Fibroblast of gingiva (primary cell): Measurements from ENCODE around the gene CACNA1D.
A peak's percentile ranks its signal among the peaks of the same experiment; 100 is the strongest.

ENCODE experiments used
- DNase-seq: peaks from one replicate; pipeline ENCODE4 v3.0.0-alpha.2; 2011; ENCODE audit warnings: low read depth

CACNA1D gene

GRCh38 chr3:53750253-53751210 is 256.1 kb downstream of the CACNA1D start:
- no peak for DNase-seq

GRCh38 chr3:53753518-53754183 is 259.2 kb downstream of the CACNA1D start:
- DNase-seq = no peak

- no peak for DNase-seq
Observed at GRCh38 chr3:53754325-53754724, 259.9 kb downstream of the CACNA1D start.

- no peak for DNase-seq
Observed at GRCh38 chr3:53758846-53759245, 264.4 kb downstream of the CACNA1D start.

- DNase-seq = no peak
Observed at GRCh38 chr3:53763353-53763752, 268.9 kb downstream of the CACNA1D start.

- DNase-seq = no peak
Observed at GRCh38 chr3:53764026-53764775, 269.8 kb downstream of the CACNA1D start.

- DNase-seq = no peak
Observed at GRCh38 chr3:53765753-53766152, 271.3 kb downstream of the CACNA1D start.

GRCh38 chr3:53766706-53767105 is 272.3 kb downstream of the CACNA1D start:
- no peak for DNase-seq

GRCh38 chr3:53768478-53769459 is 274.4 kb downstream of the CACNA1D start:
- DNase-seq = no peak

GRCh38 chr3:53772562-53772961 is 278.2 kb downstream of the CACNA1D start:
- DNase-seq = no peak

GRCh38 chr3:53773021-53773436 is 278.6 kb downstream of the CACNA1D start:
- DNase-seq = peak; percentile 57

GRCh38 chr3:53773611-53774368 is 279.4 kb downstream of the CACNA1D start:
- DNase-seq = peak; percentile 88

- DNase-seq = no peak
Observed at GRCh38 chr3:53774414-53774813, 280.0 kb downstream of the CACNA1D start.

- no peak for DNase-seq
Observed at GRCh38 chr3:53775018-53775417, 280.6 kb downstream of the CACNA1D start.

GRCh38 chr3:53775834-53776251 is 281.4 kb downstream of the CACNA1D start:
- no peak for DNase-seq

- DNase-seq = no peak
Observed at GRCh38 chr3:53776494-53777101, 282.2 kb downstream of the CACNA1D start.

- DNase-seq = no peak
Observed at GRCh38 chr3:53777468-53777867, 283.1 kb downstream of the CACNA1D start.

- DNase-seq = no peak
Observed at GRCh38 chr3:53778153-53778552, 283.7 kb downstream of the CACNA1D start.

- no peak for DNase-seq
Observed at GRCh38 chr3:53780171-53780570, 285.8 kb downstream of the CACNA1D start.

- DNase-seq = no peak
Observed at GRCh38 chr3:53780806-53781205, 286.4 kb downstream of the CACNA1D start.
